ENCODE data around the gene SETD4. TPM values are rescaled to one million over a fixed set of nuclear protein-coding genes. Genes with fewer than 3 reads are reported as not detected.

The SETD4 gene
- total and polyA plus RNA-seq, 2 of the 13 experiments (the other 11 are each of a cell fraction or from before 2014, with no cell fraction given), result 7.1 to 14.4 TPM

DNA sequence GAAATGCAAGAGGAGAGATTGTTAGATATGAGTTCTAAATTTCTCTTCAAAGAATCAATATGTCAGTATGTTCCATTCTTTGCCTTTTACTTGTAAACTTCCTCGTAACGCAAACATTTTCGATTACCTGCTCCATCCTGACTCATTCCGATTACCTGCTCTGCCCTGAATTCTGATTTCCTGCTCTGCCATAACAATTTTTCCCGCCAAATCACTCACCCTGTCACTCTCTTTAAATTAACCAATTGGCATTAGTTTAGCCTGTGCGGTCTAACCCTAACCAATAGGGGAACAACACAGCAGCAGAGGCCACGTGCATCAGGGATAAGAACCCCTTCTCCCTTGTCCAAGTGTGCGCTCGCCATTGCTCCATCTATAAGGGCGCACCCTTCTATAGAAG, 49.5 kb upstream of the SETD4 start (continued):
- TF ChIP-seq SKIL (CRISPR knock-in tag; IDR thresholded peaks at IDR 0.05; ENCODE audit: borderline replicate concordance) (no peak), NR2F6 (IDR thresholded peaks at IDR 0.05) (no peak), NR2F6 (CRISPR knock-in tag; IDR thresholded peaks at IDR 0.05) (no peak), ZNF616 (CRISPR knock-in tag; IDR thresholded peaks at IDR 0.05; ENCODE audit: low read depth) (no peak), CCAR2 (optimal IDR thresholded peaks at IDR 0.05; ENCODE audit: low read depth, low read length) (no peak), TOPORS (CRISPR knock-in tag; IDR thresholded peaks at IDR 0.05) (no peak), CENPT (CRISPR knock-in tag; IDR thresholded peaks at IDR 0.05; ENCODE audit: low read depth) (no peak), ZNF747 (CRISPR knock-in tag; IDR thresholded peaks at IDR 0.05; ENCODE audit: borderline replicate concordance) (no peak), ELF3 (CRISPR knock-in tag; IDR thresholded peaks at IDR 0.05) (no peak), ZNF354B (CRISPR knock-in tag; IDR thresholded peaks at IDR 0.05) (no peak)
- TF ChIP-seq, protein P1, sequence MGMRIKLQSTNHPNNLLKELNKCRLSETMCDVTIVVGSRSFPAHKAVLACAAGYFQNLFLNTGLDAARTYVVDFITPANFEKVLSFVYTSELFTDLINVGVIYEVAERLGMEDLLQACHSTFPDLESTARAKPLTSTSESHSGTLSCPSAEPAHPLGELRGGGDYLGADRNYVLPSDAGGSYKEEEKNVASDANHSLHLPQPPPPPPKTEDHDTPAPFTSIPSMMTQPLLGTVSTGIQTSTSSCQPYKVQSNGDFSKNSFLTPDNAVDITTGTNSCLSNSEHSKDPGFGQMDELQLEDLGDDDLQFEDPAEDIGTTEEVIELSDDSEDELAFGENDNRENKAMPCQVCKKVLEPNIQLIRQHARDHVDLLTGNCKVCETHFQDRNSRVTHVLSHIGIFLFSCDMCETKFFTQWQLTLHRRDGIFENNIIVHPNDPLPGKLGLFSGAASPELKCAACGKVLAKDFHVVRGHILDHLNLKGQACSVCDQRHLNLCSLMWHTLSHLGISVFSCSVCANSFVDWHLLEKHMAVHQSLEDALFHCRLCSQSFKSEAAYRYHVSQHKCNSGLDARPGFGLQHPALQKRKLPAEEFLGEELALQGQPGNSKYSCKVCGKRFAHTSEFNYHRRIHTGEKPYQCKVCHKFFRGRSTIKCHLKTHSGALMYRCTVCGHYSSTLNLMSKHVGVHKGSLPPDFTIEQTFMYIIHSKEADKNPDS (CRISPR knock-in tag; IDR thresholded peaks at IDR 0.05), result no peak

All from HepG2 (cell line).